ENCODE measurements around the gene ZBTB16. TPM values are rescaled to one million over a fixed set of nuclear protein-coding genes. Genes with fewer than 3 reads are reported as not detected.

The ZBTB16 gene
- total and polyA plus RNA-seq, 4 donors: 8.9 to 140 (median 34.5) TPM

GRCh38 chr11:114199051-114199450 is 139.5 kb downstream of the ZBTB16 start:
- TF ChIP-seq REST (IDR thresholded peaks at IDR 0.05): no peak
- no peak for TF ChIP-seq RAD21 (IDR thresholded peaks at IDR 0.05)
- no peak for TF ChIP-seq YY1 (IDR thresholded peaks at IDR 0.05)
- no peak for TF ChIP-seq ZBTB33 (IDR thresholded peaks at IDR 0.05)
- TF ChIP-seq FOXA1 (IDR thresholded peaks at IDR 0.05): no peak
- TF ChIP-seq ATF3 (IDR thresholded peaks at IDR 0.05): no peak
- TF ChIP-seq MAX (IDR thresholded peaks at IDR 0.05): no peak
- TF ChIP-seq HNF4A (conservative IDR thresholded peaks at IDR 0.05): no peak
- no peak for TF ChIP-seq JUND (IDR thresholded peaks at IDR 0.05)
- no peak for TF ChIP-seq TAF1 (conservative IDR thresholded peaks at IDR 0.05)
- no peak for TF ChIP-seq NR2F2 (IDR thresholded peaks at IDR 0.05)
- TF ChIP-seq SP1 (IDR thresholded peaks at IDR 0.05): no peak
- no peak for TF ChIP-seq RXRA (IDR thresholded peaks at IDR 0.05)
- TF ChIP-seq GABPA (IDR thresholded peaks at IDR 0.05 in 1 of 2, conservative IDR thresholded peaks at IDR 0.05 in 1 of 2): no peak
- TF ChIP-seq EGR1 (IDR thresholded peaks at IDR 0.05; ENCODE audit: low read depth in 2 of 2): no peak
- no peak for TF ChIP-seq HNF4G (IDR thresholded peaks at IDR 0.05)
- no peak for TF ChIP-seq CTCF (IDR thresholded peaks at IDR 0.05; ENCODE audit: low read depth, low read length, missing input control)
- no peak for TF ChIP-seq FOXA2 (IDR thresholded peaks at IDR 0.05)
- Histone ChIP-seq H3K4me3 (ENCODE audit: low read depth in 1 of 3, low read length in 3 of 3) (no peak overlapping the region), H3K27ac (ENCODE audit: low read depth in 1 of 2, low read length in 2 of 2) (no peak overlapping the region), H3K36me3 (ENCODE audit: control insufficient read depth in 4 of 4, insufficient read depth in 3 of 4, low read depth in 1 of 4, low read length in 3 of 4) (peaks cover 0 to 3% (median under 1%) of the 10 kb centered on the region in 4 donors), H3K9me3 (ENCODE audit: control insufficient read depth in 4 of 4, low read length in 3 of 4) (no peaks in the 10 kb centered on the region), H3K9ac (ENCODE audit: low read depth in 1 of 2, low read length in 2 of 2) (no peak overlapping the region), H3K4me1 (ENCODE audit: control insufficient read depth in 4 of 4, insufficient read depth in 4 of 4, low read length in 3 of 4) (peaks cover 5 to 35% (median 16%) of the 10 kb centered on the region in 4 donors), H3K27me3 (ENCODE audit: control insufficient read depth in 4 of 4, insufficient read depth in 4 of 4, low read length in 3 of 4) (no peaks in the 10 kb centered on the region)
- DNase-seq (ENCODE audit: low spot score): no peak
- 97% methylated on average over 26 of the region's 26 CpGs for whole genome bisulfite sequencing

All from liver (tissue), 9 donors.